ENCODE measurements around the gene BOLA1. TPM values are rescaled to one million over a fixed set of nuclear protein-coding genes. Genes with fewer than 3 reads are reported as not detected.

Gene BOLA1
- total RNA-seq, 1 experiment from 2014 or later, result 17.4 TPM

- intact Hi-C loops (cut with micrococcal nuclease), result no loop called here
- ChIA-PET CTCF (no interaction called here), POLR2A (interaction anchor here (1.0 to 5.9 kb wide), 2 partner anchors 10 to 32 kb away, joined by 3 to 92 read pairs; a partner anchor contains a TSS)
- Mint-ChIP-seq H3K4me3 (ENCODE audit: unreplicated experiment) (no peak overlapping the region), H3K9me3 (ENCODE audit: unreplicated experiment) (no peaks in the 10 kb centered on the region), H3K27me3 (ENCODE audit: insufficient read depth, unreplicated experiment) (no peaks in the 10 kb centered on the region), H3K36me3 (ENCODE audit: insufficient read depth, unreplicated experiment) (no peaks in the 10 kb centered on the region), H3K4me1 (ENCODE audit: insufficient read depth, unreplicated experiment) (peaks cover 16% of the 10 kb centered on the region), H3K27ac (ENCODE audit: low read depth, unreplicated experiment) (no peak overlapping the region)
- BruUV-seq (replicated peaks), result no TSS peak
- DNase-seq (ENCODE audit: unreplicated experiment), result no peak
- no peak for TF ChIP-seq CTCF (IDR thresholded peaks at IDR 0.05; ENCODE audit: unreplicated experiment)
These were observed 2.8 kb upstream of the BOLA1 start for GRCh38 chr1:149896575-149896974.

GRCh38 chr1:149903836-149904491 lies 4.6 kb downstream of the BOLA1 start:
- ChIA-PET POLR2A (interaction anchor here (0.6 to 2.4 kb wide), 2 partner anchors 12 to 16 kb away, joined by 3 to 11 read pairs; a partner anchor contains a TSS), CTCF (interaction anchor here (0.5 to 1.6 kb wide), 2 partner anchors 16 to 23 kb away, joined by 3 to 4 read pairs; a partner anchor contains a TSS)
- no peak for TF ChIP-seq CTCF (IDR thresholded peaks at IDR 0.05; ENCODE audit: unreplicated experiment)
- H3K27me3 Mint-ChIP-seq (ENCODE audit: insufficient read depth, unreplicated experiment), result no peaks in the 10 kb centered on the region
- H3K4me3 Mint-ChIP-seq (ENCODE audit: unreplicated experiment), result no peak overlapping the region
- H3K27ac Mint-ChIP-seq (ENCODE audit: low read depth, unreplicated experiment), result no peak overlapping the region
- no peak for DNase-seq (ENCODE audit: unreplicated experiment)
- peaks cover 13% of the 10 kb centered on the region for H3K4me1 Mint-ChIP-seq (ENCODE audit: insufficient read depth, unreplicated experiment)
- no peaks in the 10 kb centered on the region for H3K36me3 Mint-ChIP-seq (ENCODE audit: insufficient read depth, unreplicated experiment)
- BruUV-seq (replicated peaks), result no TSS peak
- H3K9me3 Mint-ChIP-seq (ENCODE audit: unreplicated experiment), result no peaks in the 10 kb centered on the region
- intact Hi-C loops (cut with micrococcal nuclease), result no loop called here

GRCh38 chr1:149906570-149907075 lies 7.3 kb downstream of the BOLA1 start:
- ChIA-PET CTCF (interaction anchor here (0.6 kb wide), 1 partner anchor 138 kb away, joined by 3 read pairs; no protein-coding TSS in a partner anchor), POLR2A (interaction anchor here (2.2 kb wide), 1 partner anchor 19 kb away, joined by 7 read pairs; a partner anchor contains a TSS)
- Mint-ChIP-seq H3K4me3 (ENCODE audit: unreplicated experiment) (no peak overlapping the region), H3K27me3 (ENCODE audit: insufficient read depth, unreplicated experiment) (no peaks in the 10 kb centered on the region), H3K36me3 (ENCODE audit: insufficient read depth, unreplicated experiment) (no peaks in the 10 kb centered on the region), H3K27ac (ENCODE audit: low read depth, unreplicated experiment) (no peak overlapping the region), H3K4me1 (ENCODE audit: insufficient read depth, unreplicated experiment) (no peaks in the 10 kb centered on the region), H3K9me3 (ENCODE audit: unreplicated experiment) (no peaks in the 10 kb centered on the region)
- no peak for TF ChIP-seq CTCF (IDR thresholded peaks at IDR 0.05; ENCODE audit: unreplicated experiment)
- no TSS peak for BruUV-seq (replicated peaks)
- intact Hi-C loops (cut with micrococcal nuclease), result no loop called here
- no peak for DNase-seq (ENCODE audit: unreplicated experiment)

- no peak overlapping the region for H3K27ac Mint-ChIP-seq (ENCODE audit: low read depth, unreplicated experiment)
- POLR2A ChIA-PET, result interaction anchor here (0.8 to 2.0 kb wide), 4 partner anchors 13 to 96 kb away, joined by 3 to 5 read pairs (median 4); partner anchors contain the start of gene SF3B4
- no peaks in the 10 kb centered on the region for H3K9me3 Mint-ChIP-seq (ENCODE audit: unreplicated experiment)
- CTCF ChIA-PET, result no interaction called here
- peaks cover 10% of the 10 kb centered on the region for H3K27me3 Mint-ChIP-seq (ENCODE audit: insufficient read depth, unreplicated experiment)
- H3K36me3 Mint-ChIP-seq (ENCODE audit: insufficient read depth, unreplicated experiment), result peaks cover 12% of the 10 kb centered on the region
- intact Hi-C loops (cut with micrococcal nuclease), result no loop called here
- TF ChIP-seq CTCF (IDR thresholded peaks at IDR 0.05; ENCODE audit: unreplicated experiment), result no peak
- DNase-seq (ENCODE audit: unreplicated experiment), result no peak
- H3K4me3 Mint-ChIP-seq (ENCODE audit: unreplicated experiment), result no peak overlapping the region
- BruUV-seq (replicated peaks), result no TSS peak
- H3K4me1 Mint-ChIP-seq (ENCODE audit: insufficient read depth, unreplicated experiment), result peaks cover 12% of the 10 kb centered on the region
These were observed 15.2 kb downstream of the BOLA1 start for GRCh38 chr1:149914545-149914944.

All from MCF 10A (cell line).